K562 (cell line): ENCODE data around the gene COASY.

Experiments used
- POLR2A ChIP-seq: fragments of 450-650 bp; conservative IDR thresholded peaks from 2 replicates; pipeline ENCODE4 v1.6.1; 2016
- TEAD4 ChIP-seq, 2 experiments: sonication (generic) in 1 of 2; formaldehyde crosslinking in 1 of 2; IDR thresholded peaks; 2 replicates each; pipeline versions ENCODE4 v1.6.1 to v1.8.0; 2012 to 2022; ENCODE audit warnings: borderline replicate concordance in 1 of 2, inconsistent platforms in 1 of 2, low read length in 1 of 2, mild to moderate bottlenecking in 1 of 2, missing genetic modification reagents in 1 of 2
- YY1 ChIP-seq, 3 experiments: IDR thresholded peaks; 2 replicates each; pipeline ENCODE4 v1.6.1; 2011; ENCODE audit warnings: low read length in 2 of 3, mild to moderate bottlenecking in 2 of 3, moderate library complexity in 2 of 3, borderline replicate concordance in 1 of 3, control low read depth in 1 of 3, low read depth in 1 of 3; ENCODE audit not compliant: insufficient read depth in 3 of 3, insufficient replicate concordance in 2 of 3, control insufficient read depth in 1 of 3, insufficient read length in 1 of 3; ENCODE audit errors: extremely low read depth in 1 of 3
- ZNF133 ChIP-seq: fragments of 250-450 bp; sonication (Bioruptor Pico); IDR thresholded peaks from 2 replicates; pipeline ENCODE4 v1.4.0; 2020; ENCODE audit warnings: mild to moderate bottlenecking
- ZSCAN32 ChIP-seq: fragments of 450-650 bp; formaldehyde crosslinking; IDR thresholded peaks from 2 replicates; pipeline ENCODE4 v1.4.0; 2020; ENCODE audit warnings: mild to moderate bottlenecking, moderate library complexity

GRCh38 chr17:42530952-42531454 lies 30.9 kb upstream of the COASY start:
- TF ChIP-seq YY1 (IDR thresholded peaks at IDR 0.05; ENCODE audit: borderline replicate concordance in 1 of 3, control insufficient read depth in 1 of 3, extremely low read depth in 1 of 3, insufficient read depth in 3 of 3, insufficient read length in 1 of 3, insufficient replicate concordance in 2 of 3, low read depth in 1 of 3, low read length in 2 of 3): no peak
- no peak for TF ChIP-seq TEAD4 (IDR thresholded peaks at IDR 0.05; ENCODE audit: low read length)
- no peak for TF ChIP-seq TEAD4 (CRISPR knock-in tag; IDR thresholded peaks at IDR 0.05; ENCODE audit: borderline replicate concordance)
- TF ChIP-seq ZNF133 (CRISPR knock-in tag): no peak
- TF ChIP-seq POLR2A: no peak
- no peak for TF ChIP-seq ZSCAN32 (CRISPR knock-in tag)
